GM19463 (cell line): ENCODE results near the gene PSMG4.
"Not testable (repeated sequence)": the region's sequence is repeated elsewhere in the genome, so short reads cannot be mapped to it uniquely, and the experiment has no call there.

Source experiments
- ATAC-seq: cut with Tn5 transposase; IDR thresholded peaks from one replicate; pipeline ENCODE4 v1.9.1; 2021; ENCODE audit warnings: mild to moderate bottlenecking, moderate library complexity; ENCODE audit not compliant: unreplicated experiment

The PSMG4 gene

DNA sequence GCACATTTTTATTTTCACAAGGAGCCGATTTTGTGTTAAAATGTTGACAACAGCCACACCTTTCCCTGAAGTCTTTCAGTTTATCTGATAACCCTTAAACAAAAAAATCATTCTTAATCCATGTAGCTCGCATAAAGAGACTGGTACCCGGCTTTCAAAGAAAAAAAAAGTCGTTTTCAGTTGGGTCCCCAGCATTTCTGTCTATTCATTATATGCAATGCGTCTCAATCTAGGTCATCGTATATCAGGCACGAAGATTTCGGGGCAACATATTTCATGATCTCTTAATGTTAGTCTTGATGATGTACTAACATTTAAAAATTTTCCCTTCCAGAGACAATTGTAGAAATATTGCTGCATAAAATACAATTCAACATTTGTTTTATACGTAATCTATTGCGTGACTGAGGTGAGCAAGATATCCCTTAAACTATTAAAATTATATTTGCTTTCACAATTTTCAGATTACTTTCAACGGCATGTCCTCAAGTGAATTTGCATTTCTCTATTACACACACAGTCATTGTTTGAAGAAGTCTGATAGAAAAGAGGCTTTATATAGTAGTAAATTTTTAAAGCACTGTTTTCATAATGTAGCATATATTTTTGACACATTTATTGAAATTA lies 28.4 kb upstream of the PSMG4 start:
- no peak for ATAC-seq

DNA sequence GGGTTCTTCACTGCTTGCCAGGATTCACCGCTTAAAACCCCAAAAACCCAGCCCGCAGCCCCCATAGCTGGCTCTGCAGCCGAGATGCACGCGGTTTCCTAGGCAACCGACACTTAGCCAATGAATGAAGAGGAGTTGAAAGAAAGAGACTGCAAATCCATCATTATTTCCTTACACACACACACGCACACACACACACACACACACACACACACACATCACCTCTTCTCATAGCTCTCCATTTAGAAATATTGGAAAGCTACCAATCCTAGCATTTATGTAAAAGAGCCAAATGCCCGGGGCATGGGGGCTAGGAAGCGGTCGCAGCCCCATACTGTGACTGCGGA lies 27.9 kb upstream of the PSMG4 start:
- ATAC-seq: no peak

DNA sequence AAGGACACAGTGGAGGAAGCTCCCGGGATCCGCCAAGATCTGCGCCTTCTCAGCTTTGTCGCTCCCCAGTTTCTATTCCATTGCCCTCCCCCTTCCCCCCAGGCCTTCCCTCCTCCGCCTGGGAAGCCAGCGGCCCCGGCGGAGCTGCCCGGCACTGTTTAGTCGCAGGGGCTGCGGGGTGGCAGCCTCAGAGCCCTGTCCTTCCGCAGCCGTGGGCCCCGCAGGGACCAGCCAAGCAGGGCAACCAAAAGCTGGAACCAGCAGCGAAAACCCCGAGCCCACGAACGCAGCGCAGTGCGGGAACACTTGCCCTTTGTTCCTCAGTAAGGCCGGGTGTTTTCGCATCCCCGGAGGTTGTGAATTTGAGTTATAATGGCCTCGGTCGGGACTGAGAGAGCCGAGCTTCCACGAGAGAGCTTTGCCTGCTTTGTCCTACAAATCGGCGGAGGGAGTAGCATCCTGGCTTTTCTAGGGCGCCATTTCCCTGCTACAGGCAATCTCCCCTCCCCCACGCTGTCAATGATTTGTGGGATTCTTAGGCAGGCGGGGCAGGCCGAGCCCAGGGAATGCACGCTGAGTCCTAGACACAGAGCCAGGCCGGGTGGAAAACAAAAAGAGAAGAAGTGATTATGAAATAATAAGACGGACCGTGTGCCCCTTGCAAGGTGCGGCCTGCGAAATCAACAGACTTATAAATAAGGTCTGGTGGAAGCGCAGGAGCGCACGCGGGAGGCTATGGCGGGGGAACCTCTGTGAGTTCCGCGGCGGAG lies 27.3 kb upstream of the PSMG4 start:
- ATAC-seq: no peak

DNA sequence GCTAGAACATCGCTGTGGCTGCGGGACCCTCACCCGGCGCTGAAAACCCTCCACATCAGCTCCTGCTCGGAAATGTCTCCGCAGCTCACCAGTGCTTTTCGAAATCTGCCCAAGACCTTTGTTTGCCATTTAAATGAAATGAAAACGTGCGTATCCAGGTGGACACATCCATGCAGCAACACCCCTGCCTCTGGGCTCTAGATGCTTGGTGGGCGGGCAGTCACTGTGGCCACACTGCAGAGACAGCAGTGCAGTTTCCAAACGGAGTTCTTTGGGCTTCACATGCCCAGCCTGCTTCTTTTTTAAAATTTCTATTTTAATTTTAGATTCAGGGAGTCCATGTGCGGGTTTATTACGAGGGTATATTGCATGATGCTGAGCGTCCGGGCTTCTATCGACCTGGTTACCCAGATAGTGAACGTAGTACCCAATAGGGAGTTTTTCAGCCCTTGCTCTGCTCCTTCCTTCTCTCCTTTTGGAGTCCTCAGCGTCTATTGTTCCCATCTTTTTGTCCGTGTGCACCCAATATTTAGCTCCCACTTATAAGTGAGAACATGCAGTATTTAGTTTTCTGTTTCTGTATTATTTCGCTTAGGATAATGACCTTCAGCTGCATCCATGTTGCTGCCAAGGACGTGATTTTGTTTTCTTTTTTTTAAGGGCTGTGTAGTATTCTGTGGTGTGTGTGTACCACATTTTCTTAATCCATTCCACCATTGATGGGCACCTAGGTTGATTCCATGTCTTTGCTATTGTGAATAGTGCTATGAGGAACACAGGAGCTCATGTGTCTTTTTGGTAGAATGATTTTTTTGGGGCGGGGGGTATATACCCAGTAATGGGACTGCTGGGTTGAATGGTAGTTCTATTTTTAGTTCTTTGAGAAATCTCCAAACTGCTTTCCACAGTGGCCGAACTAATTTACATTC lies 26.5 kb upstream of the PSMG4 start:
- ATAC-seq: no peak

DNA sequence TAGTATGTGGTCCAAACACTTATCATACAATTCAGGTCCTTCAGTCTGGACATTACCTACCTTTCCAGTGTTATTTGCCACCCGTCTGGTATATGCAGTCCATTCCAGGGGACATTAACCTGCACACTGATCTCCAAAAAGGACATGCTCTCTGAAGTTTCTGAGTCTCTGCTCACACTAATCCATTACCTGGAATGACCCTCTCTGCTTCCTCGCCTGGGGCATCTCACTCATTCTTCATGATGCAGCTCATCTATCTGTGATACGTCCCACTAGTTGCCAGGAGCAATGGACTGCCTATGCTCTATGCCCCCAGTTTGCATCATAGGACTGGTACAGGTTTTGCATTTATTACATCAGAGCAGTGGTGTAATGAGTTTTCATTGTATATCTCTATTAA lies 25.4 kb upstream of the PSMG4 start:
- no peak for ATAC-seq

DNA sequence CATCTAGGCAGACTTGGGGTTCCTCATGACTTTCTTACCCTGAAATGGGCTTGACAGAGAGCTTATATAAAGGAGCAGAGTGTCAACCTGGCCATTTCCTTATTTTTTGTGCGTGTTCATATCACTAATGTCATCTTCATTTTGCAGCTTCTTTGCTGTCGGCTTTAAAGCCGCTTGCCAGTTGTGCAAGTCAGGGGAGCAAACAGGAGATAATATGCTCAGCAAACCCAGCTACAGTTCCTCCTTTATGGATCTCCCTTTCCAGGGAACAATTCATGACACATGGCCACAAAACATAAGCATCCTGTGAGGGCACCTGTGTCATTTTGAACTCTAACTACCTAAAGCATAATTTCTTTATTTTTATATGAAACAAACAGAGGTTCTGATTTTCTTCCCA lies 24.8 kb upstream of the PSMG4 start:
- no peak for ATAC-seq

DNA sequence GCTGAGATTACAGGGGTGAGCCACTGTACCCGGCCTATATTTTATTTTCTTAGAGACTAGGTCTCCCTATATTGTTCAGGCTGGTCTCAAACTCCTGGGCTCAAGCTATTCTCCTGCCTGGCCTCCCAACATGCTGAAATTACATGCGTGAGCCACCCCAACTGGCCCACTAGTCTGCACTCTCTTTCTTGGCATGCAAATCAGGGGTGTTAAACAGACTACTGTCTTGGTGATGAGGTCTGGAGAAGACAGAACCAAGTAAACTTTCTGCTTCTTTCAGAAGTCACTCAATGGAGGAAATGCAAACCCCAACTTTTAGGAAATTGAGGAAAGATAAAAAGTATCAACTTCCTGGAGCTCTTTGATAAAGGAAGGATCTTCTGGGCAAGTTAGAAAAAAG lies 23.3 kb upstream of the PSMG4 start:
- ATAC-seq: no peak

DNA sequence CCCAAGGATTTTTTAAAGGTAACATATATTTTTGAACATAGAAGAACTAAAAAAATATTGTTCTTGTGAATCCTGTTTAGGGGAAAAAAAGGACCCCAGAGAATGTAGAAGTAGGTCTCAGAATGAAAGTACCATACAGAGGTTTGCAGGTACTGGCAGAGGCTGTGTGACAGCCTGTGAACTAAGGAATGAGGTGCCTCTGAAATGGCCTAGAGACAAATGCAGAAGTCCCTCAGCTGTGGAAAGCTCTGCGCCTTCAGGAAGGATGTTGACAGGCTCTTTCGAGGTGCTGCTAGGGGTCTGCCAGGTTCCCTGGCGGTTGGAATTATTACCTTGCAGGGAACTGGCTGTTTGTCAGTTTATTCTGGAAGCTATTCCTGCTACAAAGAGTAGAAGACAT lies 22.7 kb upstream of the PSMG4 start:
- ATAC-seq: no peak

DNA sequence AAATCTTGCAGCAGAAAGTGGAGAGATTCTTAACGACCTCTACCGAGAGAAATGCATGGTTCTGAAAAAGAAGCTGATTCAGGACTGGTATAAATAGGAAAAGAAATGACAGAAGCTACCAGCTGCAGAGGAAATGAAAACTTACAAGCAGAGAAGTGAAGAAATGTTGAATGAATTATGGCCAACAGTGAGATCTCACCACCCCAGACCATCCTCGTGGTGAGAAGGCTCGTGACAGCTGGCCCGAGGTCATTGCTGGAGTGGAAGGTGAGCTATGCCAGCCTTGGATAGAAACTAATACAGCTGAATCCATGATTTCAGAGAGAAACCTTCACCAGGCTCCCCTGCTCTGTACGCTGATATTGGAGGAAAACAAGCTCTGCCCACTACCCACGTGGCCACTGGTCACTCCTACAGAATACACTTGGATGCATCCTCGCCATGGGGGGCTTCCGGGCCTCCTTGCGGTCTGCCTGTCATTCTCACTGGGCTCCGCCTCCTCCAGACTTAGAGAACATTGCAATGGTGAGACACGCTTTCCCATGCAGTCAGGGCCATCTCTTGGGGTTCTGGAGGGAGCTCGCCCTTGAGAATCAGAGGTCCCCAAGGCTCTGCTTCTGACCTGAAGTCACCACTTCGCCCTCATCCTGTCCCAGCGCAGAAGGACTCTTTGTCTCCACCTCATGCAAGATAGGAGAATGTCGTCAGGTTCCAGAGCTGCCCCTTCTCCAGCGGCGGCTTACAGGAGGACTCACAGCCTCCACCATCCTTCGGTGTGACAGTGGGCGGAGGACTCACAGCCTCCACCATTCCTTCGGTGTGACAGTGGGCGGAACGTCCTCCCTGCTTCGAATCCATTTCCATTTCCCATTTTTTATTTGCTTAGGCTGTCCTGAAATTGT lies 20.7 kb upstream of the PSMG4 start:
- no peak for ATAC-seq

DNA sequence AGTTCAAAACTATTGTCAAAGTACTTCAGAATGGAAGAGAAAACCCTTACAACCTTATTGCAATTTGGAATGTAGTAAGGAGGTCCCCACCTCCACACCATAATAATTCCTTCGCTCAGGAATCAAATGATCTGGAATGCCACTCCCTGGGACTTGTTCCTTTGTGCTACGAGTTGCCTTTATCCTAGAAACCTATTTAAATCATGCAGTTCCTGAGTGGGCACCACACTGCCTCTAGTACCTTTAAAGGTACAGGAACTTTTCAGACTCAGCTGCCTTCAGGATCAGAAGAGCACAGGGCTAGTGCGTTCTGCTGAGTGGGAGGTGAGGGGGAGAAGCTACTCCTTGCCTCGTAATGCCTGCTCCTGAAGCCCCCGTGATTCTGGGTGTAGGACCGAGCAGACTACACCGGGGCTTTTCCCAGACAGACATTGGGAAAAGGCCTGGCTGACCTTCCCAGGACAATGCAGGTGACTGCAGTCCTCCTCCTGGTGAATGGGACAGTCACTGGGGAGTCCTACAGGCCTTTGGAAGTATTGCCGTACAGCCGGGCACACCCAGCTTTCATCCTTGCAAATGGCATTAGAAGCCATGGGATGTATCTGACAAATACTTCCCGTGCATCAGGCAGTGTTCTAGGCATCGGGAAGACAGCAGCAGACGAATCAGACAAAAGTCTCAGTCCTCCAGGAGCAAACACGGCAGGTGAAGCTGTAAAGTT lies 19.5 kb upstream of the PSMG4 start:
- no peak for ATAC-seq

DNA sequence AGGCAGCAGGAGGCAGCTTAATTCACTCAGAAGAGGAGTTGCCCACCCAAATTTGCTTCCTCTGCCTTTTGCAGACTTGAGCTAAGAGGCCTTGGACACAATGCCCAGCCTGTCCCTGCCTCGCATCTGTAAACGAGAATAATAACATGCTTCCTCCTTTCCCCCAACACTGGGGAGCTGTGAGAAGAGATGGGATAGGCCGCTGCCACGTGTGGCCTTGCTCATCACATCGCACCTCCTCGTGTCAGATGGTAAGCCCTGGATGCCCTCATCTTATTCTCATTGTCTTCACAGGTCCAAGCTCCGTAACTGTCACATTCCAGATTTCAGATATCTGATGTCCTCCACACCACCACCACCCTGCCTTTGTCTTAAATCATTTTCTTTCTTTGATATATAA lies 18.2 kb upstream of the PSMG4 start:
- ATAC-seq: no peak

DNA sequence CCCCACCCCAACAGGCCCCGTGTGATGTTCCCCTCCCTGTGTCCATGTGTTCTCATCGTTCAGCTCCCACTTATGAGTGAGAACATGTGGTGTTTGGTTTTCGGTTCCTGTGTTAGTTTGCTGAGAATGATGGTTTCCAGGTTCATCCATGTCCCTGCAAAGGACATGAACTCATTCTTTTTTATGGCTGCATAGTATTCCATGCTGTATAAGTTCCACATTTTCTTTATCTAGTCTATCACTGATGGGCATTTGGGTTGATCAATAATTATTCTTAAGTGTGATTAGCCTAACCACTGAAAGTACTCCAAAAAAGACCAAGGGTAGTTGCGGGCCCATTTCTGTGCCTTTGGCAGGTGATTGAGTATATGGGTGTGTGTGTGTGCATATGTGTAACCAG lies 17.0 kb upstream of the PSMG4 start:
- ATAC-seq: not testable (repeated sequence)

DNA sequence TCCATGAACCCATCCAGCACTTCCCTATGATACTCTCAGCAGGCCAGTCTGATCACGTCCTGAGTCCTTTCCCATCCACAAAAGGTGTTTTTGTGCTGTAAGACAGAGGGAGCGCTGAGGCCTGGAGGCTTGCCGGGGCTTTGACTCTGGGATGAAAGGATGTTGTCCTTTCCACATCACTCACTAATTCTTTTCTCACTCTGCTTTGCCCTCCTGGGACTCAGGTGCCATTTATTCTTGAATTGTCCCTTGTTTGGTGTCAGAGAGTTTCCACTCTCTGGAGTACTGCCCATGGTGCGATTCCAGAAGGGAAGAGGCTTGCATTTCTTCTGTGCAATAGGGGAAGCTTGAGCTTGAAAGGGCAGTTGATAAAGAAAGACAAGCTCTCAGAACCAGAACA lies 16.0 kb upstream of the PSMG4 start:
- ATAC-seq: no peak

DNA sequence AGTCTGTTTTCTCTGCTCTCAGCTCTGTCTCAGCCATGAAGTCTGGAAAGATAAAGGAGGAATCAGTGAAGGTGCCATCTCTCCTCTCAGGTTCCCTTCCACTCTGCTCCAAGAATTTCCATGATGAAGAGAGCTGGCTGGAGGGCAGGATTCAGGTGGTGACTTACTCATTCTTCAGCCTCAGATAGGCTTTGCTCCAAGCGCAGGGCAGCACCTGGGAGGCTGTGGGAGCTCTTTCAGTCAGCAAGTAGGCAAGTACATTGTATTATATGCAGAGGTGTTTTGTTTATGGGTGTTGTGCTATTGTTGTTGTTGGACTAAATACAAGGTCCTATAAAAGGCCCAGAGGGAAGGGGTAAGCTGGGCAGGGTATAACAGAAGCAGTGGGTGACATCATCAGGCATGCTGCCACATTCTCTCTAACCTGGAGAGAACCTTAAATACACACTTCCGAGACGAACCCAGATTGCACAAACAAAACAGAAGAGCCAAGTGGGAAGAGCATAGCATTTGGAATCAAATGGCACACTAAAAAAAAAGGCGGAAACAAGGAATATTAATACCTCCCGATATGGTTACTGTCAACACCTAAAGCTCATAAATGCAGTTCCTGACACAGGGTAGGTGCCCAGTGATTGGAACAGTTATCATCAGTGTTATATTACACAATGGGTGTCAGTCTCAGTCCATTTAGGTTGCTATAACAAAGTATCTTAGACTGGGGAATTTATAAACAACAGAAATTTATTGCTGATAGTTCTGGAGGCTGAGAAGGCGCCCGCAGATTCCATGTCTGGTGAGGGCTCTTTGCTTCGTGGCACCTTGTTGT lies 14.5 kb upstream of the PSMG4 start:
- no peak for ATAC-seq

DNA sequence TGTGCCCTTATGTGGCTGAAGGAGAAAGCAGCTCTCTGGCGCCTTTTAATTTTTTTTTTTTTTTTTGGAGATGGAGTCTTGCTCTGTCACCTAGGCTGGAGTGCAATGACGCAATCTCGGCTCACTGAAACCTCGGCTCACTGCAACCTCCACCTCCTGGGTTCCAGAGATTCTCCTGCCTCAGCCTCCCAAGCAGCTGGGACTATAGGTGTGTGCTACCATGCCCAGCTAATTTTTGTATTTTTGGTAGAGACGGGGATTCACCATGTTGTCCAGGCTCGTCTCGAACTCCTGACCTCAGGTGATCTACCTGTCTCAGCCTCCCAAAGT lies 13.9 kb upstream of the PSMG4 start:
- ATAC-seq: not testable (repeated sequence)

DNA sequence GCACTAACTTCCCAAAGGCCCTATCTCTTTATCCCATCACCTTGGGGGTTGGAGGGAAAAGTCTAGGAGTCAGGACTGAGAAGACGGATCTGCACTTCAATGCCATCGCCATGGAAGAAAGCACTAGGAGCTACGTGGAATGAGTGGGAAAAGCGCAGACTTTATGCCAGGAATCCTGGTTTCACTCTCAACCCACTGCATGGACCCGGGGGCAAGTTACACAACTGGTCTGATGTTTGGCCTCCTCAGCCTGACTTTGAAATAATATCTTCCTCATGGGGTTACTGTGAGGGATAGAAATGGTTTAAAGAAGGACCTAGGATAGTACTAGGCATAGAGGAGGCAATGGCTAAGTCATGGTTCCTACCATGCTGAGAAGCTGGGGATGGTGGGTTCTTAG lies 13.5 kb upstream of the PSMG4 start:
- ATAC-seq: no peak

DNA sequence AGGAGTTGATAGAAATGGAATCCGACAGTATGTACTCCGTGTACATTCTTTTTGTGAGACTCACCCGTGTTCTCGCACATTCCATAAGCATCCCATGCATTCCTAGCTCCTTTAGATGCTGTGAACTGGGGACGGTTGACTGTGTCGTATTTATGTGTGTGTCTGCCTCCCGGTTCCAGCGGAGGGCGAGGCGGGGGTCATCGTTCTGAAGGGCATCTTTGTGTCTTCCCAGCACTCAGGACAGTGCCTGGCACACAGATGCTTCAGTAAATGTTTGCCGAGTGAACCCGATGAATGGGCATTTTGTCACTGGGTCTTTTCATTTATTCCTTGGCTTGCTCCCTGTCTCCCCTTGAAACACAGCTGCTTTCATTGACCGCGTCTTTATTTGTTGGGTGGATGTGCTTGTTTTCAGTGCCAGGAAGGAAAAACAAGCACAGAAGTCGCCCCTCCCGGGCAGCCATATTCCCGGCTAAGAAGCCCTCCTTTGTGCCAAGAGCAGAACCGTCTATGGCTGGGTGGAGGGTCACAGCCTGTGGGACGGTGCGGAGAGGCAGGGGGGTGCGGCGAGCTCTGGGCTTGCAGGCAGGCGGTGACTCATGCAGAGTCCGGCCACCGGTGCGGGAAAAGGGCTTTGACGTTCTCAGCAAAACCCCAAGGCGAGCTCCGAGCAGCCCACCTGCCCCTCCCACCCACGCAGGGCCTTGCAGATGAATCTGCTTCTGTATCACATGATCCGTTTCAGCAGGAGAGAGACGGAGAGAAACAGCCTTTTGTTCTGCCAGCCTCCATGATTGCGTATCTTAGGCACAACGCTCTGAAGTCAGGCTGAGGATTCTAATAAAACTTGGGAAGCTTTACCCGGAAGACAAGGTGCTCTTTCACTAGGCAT lies 11.2 kb upstream of the PSMG4 start:
- no peak for ATAC-seq

DNA sequence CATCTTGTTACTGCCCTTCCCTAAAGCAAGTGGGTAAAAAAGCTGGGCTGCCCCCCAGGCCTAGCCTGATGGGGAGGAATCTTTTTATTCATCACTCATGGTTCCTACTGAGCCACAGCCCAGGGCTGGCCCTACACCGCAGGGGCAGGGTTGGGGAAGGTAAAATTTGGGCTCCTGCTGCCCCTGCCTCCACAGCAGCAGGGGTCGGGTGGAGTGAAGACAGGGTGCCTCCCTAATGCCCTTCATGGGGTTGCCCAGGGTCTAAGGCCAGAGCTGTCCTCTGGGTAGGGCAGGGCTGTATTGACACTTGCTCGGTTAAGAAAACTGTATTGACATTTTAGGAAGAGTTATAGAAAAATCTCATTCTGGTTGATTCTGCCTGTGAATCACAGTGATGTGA lies 8.9 kb upstream of the PSMG4 start:
- ATAC-seq: no peak
